HG03039 (cell line): ENCODE measurements around the gene PFN4.

Source experiments
- ATAC-seq: cut with Tn5 transposase; IDR thresholded peaks from one replicate; pipeline ENCODE4 v1.9.1; 2021; ENCODE audit warnings: mild to moderate bottlenecking, moderate library complexity; ENCODE audit not compliant: unreplicated experiment

PFN4 gene

GRCh38 chr2:24082787-24083566, 40.2 kb downstream of the PFN4 start:
- no peak for ATAC-seq

- no peak for ATAC-seq
Observed at GRCh38 chr2:24080701-24081100, 42.4 kb downstream of the PFN4 start.

- no peak for ATAC-seq
Observed at GRCh38 chr2:24077879-24078278, 45.3 kb downstream of the PFN4 start.

- no peak for ATAC-seq
Observed at GRCh38 chr2:24077535-24077877, 45.6 kb downstream of the PFN4 start.

GRCh38 chr2:24076849-24077534, 46.1 kb downstream of the PFN4 start:
- ATAC-seq, result no peak

- peak; percentile 94 for ATAC-seq
Observed at GRCh38 chr2:24075915-24076848, 47.0 kb downstream of the PFN4 start, which contains the start of gene SF3B6. Gene SF3B6 (minus strand): TSS chr2:24076326. CDS start chr2:24076229, 97 bp downstream.

- ATAC-seq, result no peak
Observed at GRCh38 chr2:24075259-24075658, 47.9 kb downstream of the PFN4 start.

GRCh38 chr2:24073816-24074215, 49.3 kb downstream of the PFN4 start:
- no peak for ATAC-seq

GRCh38 chr2:24072259-24072658, 50.9 kb downstream of the PFN4 start:
- no peak for ATAC-seq

- no peak for ATAC-seq
Observed at GRCh38 chr2:24065341-24065740, 57.8 kb downstream of the PFN4 start.
